Activated B cell treated with CpG ODN at 0.5 μM for 24 hours (primary cell): Measurements from ENCODE around the gene MYL6. TPM values are rescaled to one million over a fixed set of nuclear protein-coding genes. Genes with fewer than 3 reads are reported as not detected.

Experiments used
- ATAC-seq: fragments of 200-7000 bp; cut with Tn5 transposase; one replicate; pipeline ENCODE4 v1.10.0; 2021; ENCODE audit warnings: low read depth, mild to moderate bottlenecking, moderate library complexity
- CTCF ChIA-PET: fragments of 350-600 bp; sonication (Branson Sonifier 250); formaldehyde crosslinking; loops from one replicate; lab custom pipeline; 2021; ENCODE audit warnings: antibody characterized with exemption; lab: Charles Lee
- POLR2A ChIA-PET: fragments of 350-600 bp; sonication (Branson Sonifier 250); formaldehyde crosslinking; loops from one replicate; lab custom pipeline; 2021; ENCODE audit warnings: antibody characterized with exemption; lab: Charles Lee
- DNase-seq: peaks from one replicate; pipeline ENCODE4 v3.0.0; 2022
- H3K27ac Mint-ChIP-seq: one replicate; pipeline ENCODE4 v1.8.0; 2020; ENCODE audit warnings: mixed read lengths
- H3K27me3 Mint-ChIP-seq: one replicate; pipeline ENCODE4 v1.8.0; 2021; ENCODE audit warnings: mixed read lengths
- H3K36me3 Mint-ChIP-seq: one replicate; pipeline ENCODE4 v1.8.0; 2021; ENCODE audit warnings: low read depth, mixed read lengths
- H3K4me1 Mint-ChIP-seq: one replicate; pipeline ENCODE4 v1.8.0; 2021; ENCODE audit warnings: mixed read lengths
- H3K4me3 Mint-ChIP-seq: one replicate; pipeline ENCODE4 v1.8.0; 2020; ENCODE audit warnings: mild to moderate bottlenecking, mixed read lengths
- H3K9me3 Mint-ChIP-seq: one replicate; pipeline ENCODE4 v1.8.0; 2020; ENCODE audit warnings: mixed read lengths
- CTCF ChIP-seq: fragments of 200-600 bp; IDR thresholded peaks from one replicate; pipeline ENCODE4 v1.8.0; 2022; ENCODE audit warnings: antibody characterized with exemption, mild to moderate bottlenecking
- intact Hi-C: fragments of 100-400 bp; cut with micrococcal nuclease; formaldehyde crosslinking; loops from one replicate; pipeline ENCODE4 v1.15.1; 2024
- total RNA-seq: library from RNA; stranded (reverse); gene quantifications from 2 replicates; pipeline ENCODE4 v1.2.3, GENCODE V29; 2022

Gene MYL6
- total RNA-seq, 1 donor from 2014 or later: 921 TPM

- H3K27me3 Mint-ChIP-seq: no peaks in the 10 kb centered on the region
- intact Hi-C loops: loop anchor here (1.0 kb wide), 5 partner anchors 31 to 186 kb away; partner anchors contain the start of genes RNF41 and ZC3H10
- no peak for ATAC-seq
- peaks cover 68% of the 10 kb centered on the region for H3K36me3 Mint-ChIP-seq
- H3K27ac Mint-ChIP-seq: peak overlapping the region; percentile 95
- ChIA-PET POLR2A (interaction anchor here (0.5 to 4.3 kb wide), 13 partner anchors 12 to 175 kb away, joined by 3 to 67 read pairs (median 6); partner anchors contain the start of genes ESYT1, PA2G4, PAN2 and RNF41), CTCF (interaction anchor here (1.1 to 2.0 kb wide), 4 partner anchors 28 to 40 kb away, joined by 4 to 13 read pairs (median 6); partner anchors contain the start of gene SMARCC2)
- H3K4me3 Mint-ChIP-seq: peak overlapping the region; percentile 94
- H3K4me1 Mint-ChIP-seq: peaks cover 47% of the 10 kb centered on the region
- H3K9me3 Mint-ChIP-seq: no peaks in the 10 kb centered on the region
- TF ChIP-seq CTCF: no peak
- no peak for DNase-seq
Observed at GRCh38 chr12:56158926-56159461, 835 bp downstream of the MYL6 start.

- no peak for DNase-seq
- no peak for ATAC-seq
- H3K36me3 Mint-ChIP-seq: peaks cover 75% of the 10 kb centered on the region
- POLR2A ChIA-PET: interaction anchor here (0.5 to 4.3 kb wide), 13 partner anchors 13 to 174 kb away, joined by 3 to 67 read pairs (median 6); partner anchors contain the start of genes ESYT1, PA2G4, PAN2 and RNF41
- no peak for TF ChIP-seq CTCF
- H3K9me3 Mint-ChIP-seq: no peaks in the 10 kb centered on the region
- H3K27ac Mint-ChIP-seq: peak overlapping the region; percentile 95
- H3K4me3 Mint-ChIP-seq: peak overlapping the region; percentile 94
- intact Hi-C loops: no loop called here
- CTCF ChIA-PET: interaction anchor here (1.1 to 2.0 kb wide), 4 partner anchors 28 to 41 kb away, joined by 4 to 13 read pairs (median 6); partner anchors contain the start of gene SMARCC2
- no peaks in the 10 kb centered on the region for H3K27me3 Mint-ChIP-seq
- H3K4me1 Mint-ChIP-seq: peaks cover 47% of the 10 kb centered on the region
Observed at GRCh38 chr12:56159482-56160192, 1.5 kb downstream of the MYL6 start.

GRCh38 chr12:56160193-56160763, 2.1 kb downstream of the MYL6 start:
- H3K4me3 Mint-ChIP-seq: peak overlapping the region; percentile 94
- H3K27ac Mint-ChIP-seq: peak overlapping the region; percentile 95
- H3K36me3 Mint-ChIP-seq: peaks cover 79% of the 10 kb centered on the region
- ATAC-seq (no peak), DNase-seq (no peak)
- peaks cover 46% of the 10 kb centered on the region for H3K4me1 Mint-ChIP-seq
- ChIA-PET POLR2A (interaction anchor here (0.9 to 4.3 kb wide), 5 partner anchors 9 to 56 kb away, joined by 3 to 67 read pairs (median 12); partner anchors contain the start of genes ESYT1, MYL6B and PA2G4), CTCF (interaction anchor here (2.0 kb wide), 2 partner anchors 29 to 34 kb away, joined by 6 to 13 read pairs; partner anchors contain the start of gene SMARCC2)
- intact Hi-C loops: no loop called here
- TF ChIP-seq CTCF: no peak
- no peaks in the 10 kb centered on the region for H3K27me3 Mint-ChIP-seq
- H3K9me3 Mint-ChIP-seq: no peaks in the 10 kb centered on the region

GRCh38 chr12:56160894-56161689, 2.9 kb downstream of the MYL6 start:
- H3K36me3 Mint-ChIP-seq: peaks cover 82% of the 10 kb centered on the region
- ChIA-PET POLR2A (interaction anchor here (0.6 to 3.5 kb wide), 10 partner anchors 9 to 411 kb away, joined by 3 to 21 read pairs (median 4); partner anchors contain the start of genes ESYT1, MYL6B, RNF41 and SMARCC2), CTCF (interaction anchor here (0.6 to 2.3 kb wide), 3 partner anchors 10 to 38 kb away, joined by 3 to 10 read pairs (median 4); partner anchors contain the start of gene SMARCC2)
- H3K4me3 Mint-ChIP-seq: peak overlapping the region; percentile 94
- intact Hi-C loops: no loop called here
- DNase-seq: no peak
- no peak for ATAC-seq
- H3K27ac Mint-ChIP-seq: no peak overlapping the region
- no peak for TF ChIP-seq CTCF
- H3K9me3 Mint-ChIP-seq: no peaks in the 10 kb centered on the region
- no peaks in the 10 kb centered on the region for H3K27me3 Mint-ChIP-seq
- H3K4me1 Mint-ChIP-seq: peaks cover 41% of the 10 kb centered on the region
